IPS-NIHi7 (cell line): ENCODE measurements around the gene PUS1.

Experiments used
- DNase-seq: peaks from one replicate; pipeline ENCODE4 v3.0.0; 2012; ENCODE audit warnings: mixed read lengths; ENCODE audit errors: extremely low spot score

PUS1 gene

GRCh38 chr12:131902332-131903241 lies 26.5 kb upstream of the PUS1 start:
- no peak for DNase-seq

- no peak for DNase-seq
These were observed 25.5 kb upstream of the PUS1 start for GRCh38 chr12:131903270-131904255.

- no peak for DNase-seq
These were observed 24.7 kb upstream of the PUS1 start for GRCh38 chr12:131904346-131904745.

- no peak for DNase-seq
These were observed 23.9 kb upstream of the PUS1 start for GRCh38 chr12:131905081-131905629.

GRCh38 chr12:131905630-131906091 lies 23.4 kb upstream of the PUS1 start:
- no peak for DNase-seq

GRCh38 chr12:131907379-131908091 lies 21.5 kb upstream of the PUS1 start:
- DNase-seq = no peak

GRCh38 chr12:131908092-131909080 lies 20.7 kb upstream of the PUS1 start:
- no peak for DNase-seq

- no peak for DNase-seq
These were observed 19.9 kb upstream of the PUS1 start for GRCh38 chr12:131909081-131909751.

GRCh38 chr12:131909752-131910219 lies 19.3 kb upstream of the PUS1 start:
- DNase-seq = no peak

GRCh38 chr12:131910302-131911027 lies 18.6 kb upstream of the PUS1 start:
- no peak for DNase-seq

- DNase-seq = no peak
These were observed 17.9 kb upstream of the PUS1 start for GRCh38 chr12:131911028-131911650.

GRCh38 chr12:131911851-131912477 lies 17.1 kb upstream of the PUS1 start:
- DNase-seq = no peak

GRCh38 chr12:131912518-131913274 lies 16.4 kb upstream of the PUS1 start:
- DNase-seq = peak; percentile 58

- no peak for DNase-seq
These were observed 15.4 kb upstream of the PUS1 start for GRCh38 chr12:131913666-131914065.

- DNase-seq = no peak
These were observed 14.8 kb upstream of the PUS1 start for GRCh38 chr12:131914179-131914702.

GRCh38 chr12:131915000-131915689 lies 13.9 kb upstream of the PUS1 start:
- no peak for DNase-seq
